H1 (cell line): ENCODE data around the gene FAM222B. TPM values are rescaled to one million over a fixed set of nuclear protein-coding genes. Genes with fewer than 3 reads are reported as not detected.

Source experiments
- CTCF ChIA-PET: fragments of 300-600 bp; sonication (Branson Sonifier 250); formaldehyde crosslinking; loops from one replicate; lab custom pipeline; 2021; ENCODE audit not compliant: partially characterized antibody; lab: Charles Lee
- POLR2A ChIA-PET: fragments of 300-600 bp; sonication (Branson Sonifier 250); formaldehyde crosslinking; loops from one replicate; lab custom pipeline; 2021; ENCODE audit warnings: inconsistent platforms; ENCODE audit not compliant: partially characterized antibody; lab: Charles Lee
- DNase-seq, 2 experiments: peaks; one replicate each; pipeline versions ENCODE4 v3.0.0 to v3.0.0-alpha.2; 2010 to 2022; ENCODE audit warnings: low spot score in 2 of 2, low read depth in 1 of 2, mixed read lengths in 1 of 2
- FAIRE-seq: peaks from 2 replicates; lab custom pipeline; 2011; peaks lifted over from hg19 to GRCh38; lab: Jason Lieb, UNC
- H2AFZ ChIP-seq: 2 replicates; pipeline ENCODE4 v1.8.1; 2012; ENCODE audit warnings: low read length, inconsistent platforms
- H2AK5ac ChIP-seq: 2 replicates; pipeline ENCODE4 v1.6.1; 2013; ENCODE audit warnings: low read depth, low read length
- H2BK120ac ChIP-seq: replicated peaks from 2 replicates; pipeline ENCODE3; 2013; ENCODE audit warnings: low read depth, low read length, inconsistent platforms
- H2BK12ac ChIP-seq: 2 replicates; pipeline ENCODE4 v1.6.1; 2013; ENCODE audit warnings: low read depth, low read length
- H2BK15ac ChIP-seq: 2 replicates; pipeline ENCODE4 v1.6.1; 2013; ENCODE audit warnings: low read length
- H2BK20ac ChIP-seq: 2 replicates; pipeline ENCODE4 v1.6.1; 2013; ENCODE audit warnings: low read length
- H2BK5ac ChIP-seq: 2 replicates; pipeline ENCODE4 v1.6.1; 2013; ENCODE audit warnings: low read depth, low read length
- H3K14ac ChIP-seq: 2 replicates; pipeline ENCODE4 v1.6.1; 2013; ENCODE audit warnings: inconsistent platforms; ENCODE audit not compliant: insufficient read length
- H3K18ac ChIP-seq: 2 replicates; pipeline ENCODE4 v1.6.1; 2013; ENCODE audit warnings: low read length; ENCODE audit errors: extremely low read depth
- H3K23ac ChIP-seq: 2 replicates; pipeline ENCODE4 v1.6.1; 2013; ENCODE audit warnings: inconsistent platforms; ENCODE audit not compliant: insufficient read length
- H3K23me2 ChIP-seq: 2 replicates; pipeline ENCODE4 v1.6.1; 2013; ENCODE audit warnings: low read depth, low read length
- H3K27ac ChIP-seq: 2 replicates; pipeline ENCODE4 v1.6.1; 2011; ENCODE audit warnings: low read depth, low read length, inconsistent platforms
- H3K27me3 ChIP-seq, 4 experiments: replicated peaks in 1 of 4; 1 replicate in 1 of 4; 2 replicates in 3 of 4; pipeline versions ENCODE4 v1.6.1 to v1.8.1; 2011 to 2013; ENCODE audit warnings: low read length in 3 of 4, mild to moderate bottlenecking in 3 of 4, inconsistent platforms in 2 of 4, mixed read lengths in 2 of 4, moderate library complexity in 1 of 4; ENCODE audit not compliant: control insufficient read depth in 3 of 4, insufficient read depth in 3 of 4; ENCODE audit errors: extremely low read depth in 1 of 4
- H3K36me3 ChIP-seq, 4 experiments: 2 replicates each; pipeline versions ENCODE4 v1.6.1 to v1.8.1; 2011 to 2013; ENCODE audit warnings: mild to moderate bottlenecking in 4 of 4, low read length in 3 of 4, moderate library complexity in 2 of 4, control low read depth in 1 of 4, inconsistent platforms in 1 of 4; ENCODE audit not compliant: insufficient read depth in 4 of 4, control insufficient read depth in 2 of 4
- H3K4ac ChIP-seq: replicated peaks from 2 replicates; pipeline ENCODE3; 2013; ENCODE audit warnings: low read length, low read depth, mixed read lengths, inconsistent platforms; ENCODE audit not compliant: insufficient read length
- H3K4me1 ChIP-seq, 4 experiments: replicated peaks in 1 of 4; 1 replicate in 1 of 4; 2 replicates in 3 of 4; pipeline versions ENCODE4 v1.6.1 to v1.8.1; 2011 to 2013; ENCODE audit warnings: low read length in 3 of 4, inconsistent platforms in 2 of 4, mixed read lengths in 1 of 4; ENCODE audit not compliant: insufficient read depth in 4 of 4, control insufficient read depth in 3 of 4
- H3K4me2 ChIP-seq, 2 experiments: 2 replicates each; pipeline versions ENCODE4 v1.6.1 to v1.8.1; 2011 to 2013; ENCODE audit warnings: low read depth in 2 of 2, low read length in 2 of 2, control low read depth in 1 of 2, inconsistent platforms in 1 of 2, mild to moderate bottlenecking in 1 of 2; ENCODE audit not compliant: insufficient read depth in 1 of 2
- H3K4me3 ChIP-seq, 4 experiments: fragments of 200-600, 300-600 bp in 1 of 4; sonication (generic), shearing (Covaris generic), sonication (Bioruptor Twin) in 1 of 4; 2 replicates each; pipeline versions ENCODE4 v1.5.1 to v1.8.1; 2011 to 2016; ENCODE audit warnings: low read length in 4 of 4, low read depth in 3 of 4, control low read depth in 2 of 4, inconsistent platforms in 2 of 4, mild to moderate bottlenecking in 2 of 4, mixed read lengths in 1 of 4, moderate library complexity in 1 of 4; ENCODE audit not compliant: insufficient read depth in 2 of 4; ENCODE audit errors: extremely low read depth in 1 of 4
- H3K56ac ChIP-seq: replicated peaks from 2 replicates; pipeline ENCODE3; 2013; ENCODE audit warnings: low read depth, mild to moderate bottlenecking, mixed read lengths, low read length, inconsistent platforms; ENCODE audit not compliant: insufficient read length
- H3K79me1 ChIP-seq: 2 replicates; pipeline ENCODE4 v1.6.1; 2013; ENCODE audit warnings: low read depth, low read length, control low read depth
- H3K79me2 ChIP-seq, 2 experiments: 2 replicates each; pipeline versions ENCODE4 v1.6.1 to v1.8.1; 2012 to 2013; ENCODE audit warnings: low read length in 2 of 2, mild to moderate bottlenecking in 2 of 2, inconsistent platforms in 1 of 2; ENCODE audit not compliant: insufficient read depth in 2 of 2, control insufficient read depth in 1 of 2
- H3K9ac ChIP-seq, 4 experiments: replicated peaks in 1 of 4; 1 replicate in 1 of 4; 2 replicates in 3 of 4; pipeline versions ENCODE4 v1.6.1 to v1.8.1; 2011 to 2013; ENCODE audit warnings: low read depth in 3 of 4, low read length in 3 of 4, control low read depth in 2 of 4, mild to moderate bottlenecking in 2 of 4, moderate library complexity in 2 of 4, inconsistent platforms in 1 of 4; ENCODE audit errors: extremely low read depth in 1 of 4
- H3K9me3 ChIP-seq, 2 experiments: 2 replicates each; pipeline versions ENCODE4 v1.6.1 to v1.8.1; 2012 to 2013; ENCODE audit warnings: mild to moderate bottlenecking in 2 of 2, moderate library complexity in 2 of 2, control low read depth in 1 of 2, inconsistent platforms in 1 of 2, low read depth in 1 of 2, low read length in 1 of 2, mixed read lengths in 1 of 2; ENCODE audit not compliant: insufficient read depth in 2 of 2
- H4K20me1 ChIP-seq, 2 experiments: replicated peaks in 1 of 2; 2 replicates each; pipeline versions ENCODE3 to v1.8.1; 2011 to 2013; ENCODE audit warnings: inconsistent platforms in 2 of 2, low read length in 2 of 2, mild to moderate bottlenecking in 1 of 2; ENCODE audit not compliant: insufficient read depth in 2 of 2, control insufficient read depth in 1 of 2
- H4K5ac ChIP-seq: 2 replicates; pipeline ENCODE4 v1.6.1; 2013; ENCODE audit warnings: low read length, low read depth, mixed read lengths, inconsistent platforms; ENCODE audit not compliant: insufficient read length
- H4K8ac ChIP-seq: 2 replicates; pipeline ENCODE4 v1.8.0; 2013; ENCODE audit warnings: mild to moderate bottlenecking, moderate library complexity, low read length, inconsistent platforms; ENCODE audit not compliant: insufficient read depth; ENCODE audit errors: extremely low read depth
- H4K91ac ChIP-seq: replicated peaks from 2 replicates; pipeline ENCODE3; 2013; ENCODE audit warnings: low read length, mixed read lengths, inconsistent platforms; ENCODE audit not compliant: insufficient read length
- HDAC2 ChIP-seq, 2 experiments: fragments of 300-600 bp in 1 of 2; sonication (generic) in 1 of 2; IDR thresholded peaks; 2 replicates each; pipeline ENCODE4 v1.6.1; 2011 to 2012; ENCODE audit warnings: low read depth in 2 of 2, low read length in 2 of 2, mild to moderate bottlenecking in 2 of 2, moderate library complexity in 2 of 2, borderline replicate concordance in 1 of 2, inconsistent platforms in 1 of 2
- JUND ChIP-seq: IDR thresholded peaks from 2 replicates; pipeline ENCODE4 v1.6.1; 2011; ENCODE audit warnings: mild to moderate bottlenecking, improper control_type of control experiment, low read length
- KDM4A ChIP-seq: IDR thresholded peaks from one replicate; pipeline ENCODE4 v1.7.1; 2012; ENCODE audit warnings: low read depth, mild to moderate bottlenecking, moderate library complexity, low read length, inconsistent platforms; ENCODE audit not compliant: severe bottlenecking
- PHF8 ChIP-seq: fragments of 200-600 bp; sonication (generic); conservative IDR thresholded peaks from 2 replicates; pipeline ENCODE4 v1.7.1; 2012; ENCODE audit warnings: low read depth, mild to moderate bottlenecking, inconsistent platforms, low read length, moderate library complexity
- SIRT6 ChIP-seq: IDR thresholded peaks from one replicate; pipeline ENCODE4 v1.7.1; 2012; ENCODE audit warnings: low read length, inconsistent platforms
- SP2 ChIP-seq: IDR thresholded peaks from 2 replicates; pipeline ENCODE4 v1.6.1; 2012; ENCODE audit warnings: mild to moderate bottlenecking, low read length, inconsistent platforms
- TCF12 ChIP-seq: IDR thresholded peaks from 2 replicates; pipeline ENCODE4 v1.6.1; 2011; ENCODE audit warnings: low read depth, mild to moderate bottlenecking, low read length
- WGBS, 2 experiments: shearing (Covaris generic) in 1 of 2; methylation state at CpG; one replicate each; pipeline versions ENCODE4 v1.1.6 to v1.1.7; 2013 to 2015; ENCODE audit warnings: low lambda C conversion rate in 2 of 2, mixed read lengths in 2 of 2, inconsistent platforms in 1 of 2, low coverage in 1 of 2, missing lambda C conversion rate in 1 of 2; ENCODE audit not compliant: insufficient replicate concordance in 2 of 2, insufficient coverage in 1 of 2, insufficient read length in 1 of 2; ENCODE audit errors: extremely low coverage in 1 of 2, missing lambda C conversion rate in 1 of 2; 5-methylcytosine and 5-hydroxymethylcytosine counted together
- polyA plus RNA-seq, 7 experiments: library from polyadenylated mRNA; depleted of rRNA in 3 of 7; stranded (reverse) in 5 of 7; unstranded in 2 of 7; fragments of >200 nt in 5 of 7; fragments of 200-250 nt in 2 of 7; gene quantifications; 1 replicate in 5 of 7; 2 replicates in 1 of 7; 4 replicates in 1 of 7; pipeline versions ENCODE4 v1.2.1 to v1.2.3, GENCODE V29; 2011 to 2013; ENCODE audit warnings: missing spikeins in 2 of 7, mixed read lengths in 2 of 7
- total RNA-seq: library from RNA; stranded (reverse); fragmentation: NEBNext Ultra II Directional; extraction: Animal tissue kit (Norgen Biotek cat#: 25700); gene quantifications from 2 replicates; pipeline ENCODE4 v1.2.1, GENCODE V29; 2021
- TF ChIP-seq, protein P1 (sequence below), 3 experiments: IDR thresholded peaks; 1 replicate in 2 of 3; 2 replicates in 1 of 3; pipeline versions ENCODE4 v1.5.1 to v1.6.1; 2011; ENCODE audit warnings: low read length in 3 of 3, mild to moderate bottlenecking in 3 of 3, inconsistent platforms in 2 of 3, low read depth in 1 of 3, moderate library complexity in 1 of 3; ENCODE audit not compliant: insufficient read depth in 1 of 3; ENCODE audit errors: control extremely low read depth in 1 of 3

The FAM222B gene
- total and polyA plus RNA-seq, 2 of the 8 experiments (the other 6 are each of a cell fraction or from before 2014, with no cell fraction given): 42.1 to 81.7 TPM

DNA sequence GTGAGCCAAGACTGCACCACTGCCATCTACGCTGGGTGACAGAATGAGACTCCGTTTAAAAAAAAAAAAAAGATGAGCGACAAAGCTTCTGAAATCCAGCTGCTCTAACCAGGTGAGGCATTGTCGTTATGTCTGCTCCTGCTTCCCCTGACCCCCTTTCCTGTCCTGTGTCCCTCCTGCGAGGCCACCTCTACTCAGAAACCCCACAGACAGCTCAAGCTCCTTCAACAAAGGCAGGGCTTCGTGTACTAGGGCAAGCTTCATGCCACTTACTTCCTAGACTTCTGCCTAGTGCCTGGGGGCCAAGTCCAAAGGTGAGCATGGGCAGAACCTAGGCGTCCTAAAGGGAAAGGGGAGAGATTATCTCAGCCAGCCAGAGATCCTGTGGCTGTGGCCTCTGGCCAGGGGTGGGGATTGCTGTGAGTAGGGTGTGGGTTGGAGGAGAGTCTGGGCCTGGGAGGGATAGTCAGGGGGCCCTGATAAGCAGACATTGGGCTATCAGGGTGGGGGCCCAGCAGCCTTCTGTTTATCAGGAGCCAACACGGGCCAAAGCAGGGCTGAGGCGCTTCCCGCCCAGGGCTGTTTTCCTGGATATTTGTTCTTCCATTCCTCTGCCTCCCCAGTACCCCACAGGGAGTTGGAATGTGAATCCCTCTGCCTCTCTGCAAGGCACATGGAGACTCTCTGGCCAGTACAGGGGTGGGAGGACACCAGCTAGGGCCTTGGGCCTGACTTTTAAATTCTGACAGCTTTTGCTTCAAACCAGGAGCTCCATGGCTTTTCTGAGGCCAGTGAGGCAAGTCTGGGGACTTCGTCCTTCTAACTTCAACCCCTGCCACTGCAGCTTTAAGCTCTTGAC lies 22.6 kb upstream of the FAM222B start:
- 87% methylated on average over 11 of the region's 11 CpGs; no CpG with 5 or more reads in 1 of the 2 experiments for WGBS, 2 experiments
- no peaks in the 10 kb centered on the region for H3K23me2 ChIP-seq
- H3K27ac ChIP-seq: no peak overlapping the region
- peak overlapping the region; percentile 49; the same call in 1 of the 2 replicates for H2BK5ac ChIP-seq
- no peaks in the 10 kb centered on the region; a peak in 1 of 7 replicates for H3K27me3 ChIP-seq
- no peak for DNase-seq
- no peak overlapping the region for H3K4ac ChIP-seq
- peak overlapping the region; percentile 53; the same call in 1 of the 2 replicates for H2BK15ac ChIP-seq
- no peak overlapping the region; the same call in 1 of the 2 replicates for H2AK5ac ChIP-seq
- H3K18ac ChIP-seq: no peak overlapping the region
- no peaks in the 10 kb centered on the region for H3K79me2 ChIP-seq
- H3K79me1 ChIP-seq: no peaks in the 10 kb centered on the region
- peaks cover 0 to 6% (median 0%) of the 10 kb centered on the region in 4 experiments; a peak in 2 of 7 replicates for H3K4me1 ChIP-seq
- H3K36me3 ChIP-seq: peaks cover 5 to 6% (median 6%) of the 10 kb centered on the region in 4 experiments; a peak in 7 of 8 replicates
- POLR2A ChIA-PET: interaction anchor here (0.7 to 1.1 kb wide), 7 partner anchors 13 to 144 kb away, joined by 3 to 5 read pairs (median 3); no protein-coding TSS in a partner anchor
- peaks cover 1 to 3% of the 10 kb centered on the region in 2 experiments for H4K20me1 ChIP-seq
- H2BK12ac ChIP-seq: 0 out of 2 replicates have a peak overlapping the region, but pooled peaks have one; percentile 5
- H3K9me3 ChIP-seq: no peaks in the 10 kb centered on the region
- H3K4me2 ChIP-seq: no peak overlapping the region
- no peak overlapping the region; the same call in 1 of the 2 replicates for H4K8ac ChIP-seq
- CTCF ChIA-PET: interaction anchor here (0.6 to 4.2 kb wide), 7 partner anchors 9 to 295 kb away, joined by 3 to 15 read pairs (median 4); no protein-coding TSS in a partner anchor
- peak overlapping the region in 1 of 4 experiments; percentile 2; a peak in 1 of 7 replicates for H3K9ac ChIP-seq
- H3K14ac ChIP-seq: no peak overlapping the region
- no peak overlapping the region for H3K4me3 ChIP-seq
- no peak overlapping the region for H3K23ac ChIP-seq
- no peak overlapping the region for H4K91ac ChIP-seq
- H4K5ac ChIP-seq: no peak overlapping the region
- no peak for FAIRE-seq
- no peak overlapping the region for H2BK20ac ChIP-seq
- H2BK120ac ChIP-seq: no peak overlapping the region
- H3K56ac ChIP-seq: no peak overlapping the region
- no peak overlapping the region for H2AFZ ChIP-seq
- TF ChIP-seq TCF12 (no peak), JUND (no peak), SIRT6 (no peak), PHF8 (no peak), SP2 (no peak), KDM4A (no peak), HDAC2 (IDR thresholded peaks at IDR 0.05; ENCODE audit: borderline replicate concordance in 1 of 2, low read depth in 2 of 2, low read length in 2 of 2) (no peak)
- TF ChIP-seq, protein P1, sequence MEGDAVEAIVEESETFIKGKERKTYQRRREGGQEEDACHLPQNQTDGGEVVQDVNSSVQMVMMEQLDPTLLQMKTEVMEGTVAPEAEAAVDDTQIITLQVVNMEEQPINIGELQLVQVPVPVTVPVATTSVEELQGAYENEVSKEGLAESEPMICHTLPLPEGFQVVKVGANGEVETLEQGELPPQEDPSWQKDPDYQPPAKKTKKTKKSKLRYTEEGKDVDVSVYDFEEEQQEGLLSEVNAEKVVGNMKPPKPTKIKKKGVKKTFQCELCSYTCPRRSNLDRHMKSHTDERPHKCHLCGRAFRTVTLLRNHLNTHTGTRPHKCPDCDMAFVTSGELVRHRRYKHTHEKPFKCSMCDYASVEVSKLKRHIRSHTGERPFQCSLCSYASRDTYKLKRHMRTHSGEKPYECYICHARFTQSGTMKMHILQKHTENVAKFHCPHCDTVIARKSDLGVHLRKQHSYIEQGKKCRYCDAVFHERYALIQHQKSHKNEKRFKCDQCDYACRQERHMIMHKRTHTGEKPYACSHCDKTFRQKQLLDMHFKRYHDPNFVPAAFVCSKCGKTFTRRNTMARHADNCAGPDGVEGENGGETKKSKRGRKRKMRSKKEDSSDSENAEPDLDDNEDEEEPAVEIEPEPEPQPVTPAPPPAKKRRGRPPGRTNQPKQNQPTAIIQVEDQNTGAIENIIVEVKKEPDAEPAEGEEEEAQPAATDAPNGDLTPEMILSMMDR (IDR thresholded peaks at IDR 0.05; ENCODE audit: control extremely low read depth in 1 of 3, insufficient read depth in 1 of 3, low read depth in 1 of 3, low read length in 3 of 3): no peak
